Stimulated activated CD4-positive, alpha-beta T cell treated with anti-CD3 and anti-CD28 coated beads, Interleukin-4, amount 100 ng/mL, for 48 hours (primary cell): ENCODE results near the gene DMAC1.

Experiments
- DNase-seq, 2 donors: peaks; one replicate each; pipeline ENCODE4 v3.0.0-alpha.2; 2020; ENCODE audit warnings: low read depth in 2 of 2

DMAC1 gene

GRCh38 chr9:7783635-7784063 lies 15.9 kb downstream of the DMAC1 start:
- no peak for DNase-seq

GRCh38 chr9:7782400-7783120 lies 17.0 kb downstream of the DMAC1 start:
- DNase-seq: no peak

- no peak for DNase-seq
Measured at GRCh38 chr9:7780261-7780988, 19.2 kb downstream of the DMAC1 start.

- no peak for DNase-seq
Measured at GRCh38 chr9:7778851-7779600, 20.6 kb downstream of the DMAC1 start.

GRCh38 chr9:7777771-7778170 lies 21.8 kb downstream of the DMAC1 start:
- no peak for DNase-seq

- DNase-seq: no peak
Measured at GRCh38 chr9:7770111-7770510, 29.5 kb downstream of the DMAC1 start.

- DNase-seq: no peak
Measured at GRCh38 chr9:7762600-7762999, 37.0 kb downstream of the DMAC1 start.

- DNase-seq: no peak
Measured at GRCh38 chr9:7760014-7760415, 39.6 kb downstream of the DMAC1 start.

- no peak for DNase-seq
Measured at GRCh38 chr9:7756088-7756487, 43.5 kb downstream of the DMAC1 start.

GRCh38 chr9:7752481-7752880 lies 47.1 kb downstream of the DMAC1 start:
- no peak for DNase-seq
